Measurements from ENCODE around the gene RBCK1.
"Not testable (repeated sequence)": the region's sequence is repeated elsewhere in the genome, so short reads cannot be mapped to it uniquely, and the experiment has no call there.

Gene RBCK1

DNA sequence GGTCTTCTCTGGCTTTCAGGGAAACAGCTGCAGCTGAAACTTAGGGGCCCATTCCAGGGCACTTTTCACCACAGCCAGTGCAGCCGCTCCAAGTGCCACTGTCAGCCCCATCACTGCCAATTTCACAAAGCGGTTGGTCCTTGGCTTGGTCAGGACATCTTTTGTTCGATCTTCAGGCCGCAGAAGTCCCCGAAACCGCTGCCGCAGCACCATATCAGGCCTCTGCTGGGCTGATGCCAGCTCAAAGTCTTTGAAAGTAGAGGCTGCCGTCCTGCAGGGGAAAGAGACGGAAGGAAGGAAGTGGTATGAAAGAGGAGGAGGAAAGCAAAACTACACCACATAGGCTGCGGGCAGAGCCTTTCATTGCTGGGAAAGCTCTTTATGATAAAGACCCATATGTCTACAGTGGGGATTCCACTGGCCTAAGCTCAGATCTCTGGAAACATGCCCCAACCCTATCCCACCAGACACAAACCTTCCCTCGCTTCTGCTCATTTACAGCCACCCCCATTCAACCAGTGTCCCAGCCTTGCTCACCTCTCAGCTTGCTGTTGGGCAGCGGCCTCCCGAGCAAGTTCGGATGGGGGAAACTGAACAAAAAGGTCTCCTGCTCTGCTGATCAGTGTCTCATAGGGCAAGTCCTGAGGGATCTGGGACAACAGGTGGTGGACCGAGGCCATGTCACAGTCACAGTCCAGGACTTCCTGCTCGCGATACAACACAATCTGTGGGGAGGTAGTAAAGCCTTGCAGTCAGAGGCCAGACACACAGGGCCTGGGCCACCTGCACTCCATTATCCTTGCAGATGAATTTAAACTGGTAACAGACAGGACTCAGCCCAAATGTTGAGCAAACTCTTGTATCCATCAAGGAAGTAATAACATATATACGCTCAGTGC is 30.7 kb downstream of the RBCK1 start:
- peaks cover 47 to 83% of the 10 kb centered on the region in 2 donors for H3K36me3 ChIP-seq (ENCODE audit: control insufficient read depth in 1 of 2, insufficient read depth in 2 of 2, low read length in 2 of 2)
- H3K27ac ChIP-seq (ENCODE audit: low read depth, low read length) = no peak overlapping the region
- H3K9me3 ChIP-seq (ENCODE audit: control insufficient read depth in 1 of 2, low read length in 2 of 2) = no peaks in the 10 kb centered on the region
- no peak overlapping the region for H3K4me3 ChIP-seq (ENCODE audit: low read depth in 1 of 2, low read length in 2 of 2)
- H3K9ac ChIP-seq (ENCODE audit: low read depth in 1 of 2, low read length in 2 of 2) = no peak overlapping the region
- peaks cover 0 to 9% of the 10 kb centered on the region in 2 donors for H3K4me1 ChIP-seq (ENCODE audit: control insufficient read depth in 1 of 2, insufficient read depth in 2 of 2, low read length in 2 of 2)
- H3K27me3 ChIP-seq (ENCODE audit: control insufficient read depth in 1 of 2, insufficient read depth in 2 of 2, low read length in 2 of 2) = no peaks in the 10 kb centered on the region

DNA sequence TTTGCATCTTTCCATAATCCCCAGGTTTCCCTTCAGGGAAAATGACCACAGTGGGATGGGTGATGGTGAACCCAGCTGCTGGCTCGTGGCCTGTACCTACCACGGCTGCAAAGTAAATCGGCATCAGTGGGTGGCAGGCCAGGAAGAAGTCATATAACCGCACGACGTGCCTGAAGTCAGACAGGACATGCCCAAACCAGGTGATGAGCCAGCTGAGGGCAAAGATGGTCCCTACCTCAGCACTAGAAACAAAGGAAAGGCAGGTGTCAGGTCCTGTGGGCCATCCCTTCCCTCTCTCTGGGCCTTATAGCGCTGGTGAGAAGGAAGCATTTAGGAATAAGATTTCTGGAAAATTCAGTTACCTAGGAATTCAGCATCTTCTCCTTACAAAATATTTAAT is 32.0 kb downstream of the RBCK1 start:
- no peak overlapping the region for H3K9ac ChIP-seq (ENCODE audit: low read depth in 1 of 2, low read length in 2 of 2)
- no peak overlapping the region for H3K27ac ChIP-seq (ENCODE audit: low read depth, low read length)
- peaks cover 47 to 91% of the 10 kb centered on the region in 2 donors for H3K36me3 ChIP-seq (ENCODE audit: control insufficient read depth in 1 of 2, insufficient read depth in 2 of 2, low read length in 2 of 2)
- H3K4me1 ChIP-seq (ENCODE audit: control insufficient read depth in 1 of 2, insufficient read depth in 2 of 2, low read length in 2 of 2) = peaks cover 0 to 9% of the 10 kb centered on the region in 2 donors
- no peaks in the 10 kb centered on the region for H3K27me3 ChIP-seq (ENCODE audit: control insufficient read depth in 1 of 2, insufficient read depth in 2 of 2, low read length in 2 of 2)
- H3K4me3 ChIP-seq (ENCODE audit: low read depth in 1 of 2, low read length in 2 of 2) = no peak overlapping the region
- no peaks in the 10 kb centered on the region for H3K9me3 ChIP-seq (ENCODE audit: control insufficient read depth in 1 of 2, low read length in 2 of 2)

DNA sequence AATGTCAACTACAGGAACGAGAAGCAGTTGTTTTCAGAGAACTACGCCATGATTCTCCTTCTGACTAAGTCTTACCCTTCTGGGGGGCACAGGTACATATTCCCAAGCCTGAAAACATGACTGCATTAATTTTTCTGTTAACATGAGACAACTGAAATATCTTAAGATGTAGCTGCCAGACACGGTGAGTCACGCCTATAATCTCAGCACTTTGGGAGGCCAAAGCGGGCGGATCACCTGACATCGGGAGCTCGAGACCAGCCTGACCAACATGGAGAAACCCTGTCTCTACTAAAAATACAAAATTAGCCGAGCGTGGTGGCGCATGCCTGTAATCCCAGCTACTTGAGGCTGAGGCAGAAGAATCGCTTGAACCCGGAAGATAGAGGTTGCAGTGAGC is 32.5 kb downstream of the RBCK1 start:
- no peaks in the 10 kb centered on the region for H3K27me3 ChIP-seq (ENCODE audit: control insufficient read depth in 1 of 2, insufficient read depth in 2 of 2, low read length in 2 of 2)
- H3K4me1 ChIP-seq (ENCODE audit: control insufficient read depth in 1 of 2, insufficient read depth in 2 of 2, low read length in 2 of 2) = peaks cover 0 to 9% of the 10 kb centered on the region in 2 donors
- H3K36me3 ChIP-seq (ENCODE audit: control insufficient read depth in 1 of 2, insufficient read depth in 2 of 2, low read length in 2 of 2) = peaks cover 43 to 91% of the 10 kb centered on the region in 2 donors
- H3K27ac ChIP-seq (ENCODE audit: low read depth, low read length) = no peak overlapping the region
- H3K9me3 ChIP-seq (ENCODE audit: control insufficient read depth in 1 of 2, low read length in 2 of 2) = no peaks in the 10 kb centered on the region
- no peak overlapping the region for H3K9ac ChIP-seq (ENCODE audit: low read depth in 1 of 2, low read length in 2 of 2)
- H3K4me3 ChIP-seq (ENCODE audit: low read depth in 1 of 2, low read length in 2 of 2) = no peak overlapping the region

GRCh38 chr20:443223-443775 is 35.2 kb downstream of the RBCK1 start:
- Histone ChIP-seq H3K27ac (ENCODE audit: low read depth, low read length) (no peak overlapping the region), H3K27me3 (ENCODE audit: control insufficient read depth in 1 of 2, insufficient read depth in 2 of 2, low read length in 2 of 2) (no peaks in the 10 kb centered on the region), H3K36me3 (ENCODE audit: control insufficient read depth in 1 of 2, insufficient read depth in 2 of 2, low read length in 2 of 2) (peaks cover 31 to 80% of the 10 kb centered on the region in 2 donors), H3K9me3 (ENCODE audit: control insufficient read depth in 1 of 2, low read length in 2 of 2) (no peaks in the 10 kb centered on the region), H3K4me1 (ENCODE audit: control insufficient read depth in 1 of 2, insufficient read depth in 2 of 2, low read length in 2 of 2) (peaks cover 0 to 4% of the 10 kb centered on the region in 2 donors), H3K9ac (ENCODE audit: low read depth in 1 of 2, low read length in 2 of 2) (no peak overlapping the region), H3K4me3 (ENCODE audit: low read depth in 1 of 2, low read length in 2 of 2) (no peak overlapping the region)

- Histone ChIP-seq H3K9me3 (ENCODE audit: control insufficient read depth in 1 of 2, low read length in 2 of 2) (no peaks in the 10 kb centered on the region), H3K4me3 (ENCODE audit: low read depth in 1 of 2, low read length in 2 of 2) (no peak overlapping the region), H3K36me3 (ENCODE audit: control insufficient read depth in 1 of 2, insufficient read depth in 2 of 2, low read length in 2 of 2) (peaks cover 24 to 72% of the 10 kb centered on the region in 2 donors)
Measured at GRCh38 chr20:444117-444516, 36.0 kb downstream of the RBCK1 start.

GRCh38 chr20:444862-445426 is 36.8 kb downstream of the RBCK1 start:
- no peak overlapping the region for H3K27ac ChIP-seq (ENCODE audit: low read depth, low read length)
- H3K9ac ChIP-seq (ENCODE audit: low read depth in 1 of 2, low read length in 2 of 2) = no peak overlapping the region
- no peak overlapping the region for H3K4me3 ChIP-seq (ENCODE audit: low read depth in 1 of 2, low read length in 2 of 2)
- H3K27me3 ChIP-seq (ENCODE audit: control insufficient read depth in 1 of 2, insufficient read depth in 2 of 2, low read length in 2 of 2) = no peaks in the 10 kb centered on the region
- peaks cover 21 to 64% of the 10 kb centered on the region in 2 donors for H3K36me3 ChIP-seq (ENCODE audit: control insufficient read depth in 1 of 2, insufficient read depth in 2 of 2, low read length in 2 of 2)
- no peaks in the 10 kb centered on the region for H3K9me3 ChIP-seq (ENCODE audit: control insufficient read depth in 1 of 2, low read length in 2 of 2)
- no peaks in the 10 kb centered on the region for H3K4me1 ChIP-seq (ENCODE audit: control insufficient read depth in 1 of 2, insufficient read depth in 2 of 2, low read length in 2 of 2)

More at GRCh38 chr20:444117-444516, 36.0 kb downstream of the RBCK1 start:
- Histone ChIP-seq H3K27ac (ENCODE audit: low read depth, low read length) (no peak overlapping the region), H3K27me3 (ENCODE audit: control insufficient read depth in 1 of 2, insufficient read depth in 2 of 2, low read length in 2 of 2) (no peaks in the 10 kb centered on the region), H3K4me1 (ENCODE audit: control insufficient read depth in 1 of 2, insufficient read depth in 2 of 2, low read length in 2 of 2) (peaks cover 0 to 4% of the 10 kb centered on the region in 2 donors), H3K9ac (ENCODE audit: low read depth in 1 of 2, low read length in 2 of 2) (no peak overlapping the region)

- Histone ChIP-seq H3K4me3 (ENCODE audit: low read depth in 1 of 2, low read length in 2 of 2) (no peak overlapping the region), H3K9me3 (ENCODE audit: control insufficient read depth in 1 of 2, low read length in 2 of 2) (no peaks in the 10 kb centered on the region), H3K4me1 (ENCODE audit: control insufficient read depth in 1 of 2, insufficient read depth in 2 of 2, low read length in 2 of 2) (no peaks in the 10 kb centered on the region), H3K36me3 (ENCODE audit: control insufficient read depth in 1 of 2, insufficient read depth in 2 of 2, low read length in 2 of 2) (peaks cover 13 to 56% of the 10 kb centered on the region in 2 donors), H3K9ac (ENCODE audit: low read depth in 1 of 2, low read length in 2 of 2) (no peak overlapping the region), H3K27me3 (ENCODE audit: control insufficient read depth in 1 of 2, insufficient read depth in 2 of 2, low read length in 2 of 2) (no peaks in the 10 kb centered on the region), H3K27ac (ENCODE audit: low read depth, low read length) (no peak overlapping the region)
Measured at GRCh38 chr20:445514-446336, 37.6 kb downstream of the RBCK1 start.

- not testable (repeated sequence) for H3K9me3 ChIP-seq (ENCODE audit: control insufficient read depth in 1 of 2, low read length in 2 of 2); H3K9ac ChIP-seq (ENCODE audit: low read depth in 1 of 2, low read length in 2 of 2); H3K27me3 ChIP-seq (ENCODE audit: control insufficient read depth in 1 of 2, insufficient read depth in 2 of 2, low read length in 2 of 2); H3K36me3 ChIP-seq (ENCODE audit: control insufficient read depth in 1 of 2, insufficient read depth in 2 of 2, low read length in 2 of 2); H3K4me3 ChIP-seq (ENCODE audit: low read depth in 1 of 2, low read length in 2 of 2); H3K4me1 ChIP-seq (ENCODE audit: control insufficient read depth in 1 of 2, insufficient read depth in 2 of 2, low read length in 2 of 2); H3K27ac ChIP-seq (ENCODE audit: low read depth, low read length)
Measured at GRCh38 chr20:452021-452420, 43.9 kb downstream of the RBCK1 start.

DNA sequence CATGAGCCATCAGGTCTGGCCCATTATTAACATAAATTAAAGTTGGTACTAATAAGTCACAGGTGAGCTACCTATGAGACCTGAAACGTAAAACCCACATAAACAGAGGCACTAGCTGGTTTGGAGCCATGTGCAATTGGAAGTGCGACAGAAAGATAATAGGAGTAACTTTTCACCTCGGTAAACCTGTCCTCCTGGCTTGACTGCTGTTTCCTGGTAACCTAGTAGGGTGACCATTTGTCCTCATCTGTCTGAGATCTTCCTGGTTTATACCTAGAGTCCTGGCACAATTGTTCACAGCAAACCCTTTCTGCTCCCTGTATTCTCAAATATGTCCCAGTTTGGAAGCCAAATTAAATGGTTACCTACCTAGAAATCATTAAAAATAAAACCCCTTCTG is 46.9 kb downstream of the RBCK1 start:
- H3K4me1 ChIP-seq (ENCODE audit: control insufficient read depth in 1 of 2, insufficient read depth in 2 of 2, low read length in 2 of 2) = peaks cover under 1 to 7% of the 10 kb centered on the region in 2 donors

More for the DNA sequence above, 46.9 kb downstream of the RBCK1 start:
- Histone ChIP-seq H3K27me3 (ENCODE audit: control insufficient read depth in 1 of 2, insufficient read depth in 2 of 2, low read length in 2 of 2) (no peaks in the 10 kb centered on the region), H3K9me3 (ENCODE audit: control insufficient read depth in 1 of 2, low read length in 2 of 2) (no peaks in the 10 kb centered on the region), H3K4me3 (ENCODE audit: low read depth in 1 of 2, low read length in 2 of 2) (no peak overlapping the region), H3K36me3 (ENCODE audit: control insufficient read depth in 1 of 2, insufficient read depth in 2 of 2, low read length in 2 of 2) (no peaks in the 10 kb centered on the region), H3K9ac (ENCODE audit: low read depth in 1 of 2, low read length in 2 of 2) (no peak overlapping the region), H3K27ac (ENCODE audit: low read depth, low read length) (no peak overlapping the region)

Measured in duodenal mucosa (tissue), 2 donors.